ENCODE data around the gene TMEM170A.
"Not testable (repeated sequence)": the region's sequence is repeated elsewhere in the genome, so short reads cannot be mapped to it uniquely, and the experiment has no call there.

GRCh38 chr16:75498605-75499322 lies 34.3 kb upstream of the TMEM170A start:
- TF ChIP-seq USF2 (CRISPR knock-in tag; IDR thresholded peaks at IDR 0.05); CTCF (IDR thresholded peaks at IDR 0.05); MAX (CRISPR knock-in tag; IDR thresholded peaks at IDR 0.05); ERG (CRISPR knock-in tag; IDR thresholded peaks at IDR 0.05): not testable (repeated sequence)

Data from WTC11 (cell line).